ENCODE measurements around the gene ARHGAP24.

Gene ARHGAP24

DNA sequence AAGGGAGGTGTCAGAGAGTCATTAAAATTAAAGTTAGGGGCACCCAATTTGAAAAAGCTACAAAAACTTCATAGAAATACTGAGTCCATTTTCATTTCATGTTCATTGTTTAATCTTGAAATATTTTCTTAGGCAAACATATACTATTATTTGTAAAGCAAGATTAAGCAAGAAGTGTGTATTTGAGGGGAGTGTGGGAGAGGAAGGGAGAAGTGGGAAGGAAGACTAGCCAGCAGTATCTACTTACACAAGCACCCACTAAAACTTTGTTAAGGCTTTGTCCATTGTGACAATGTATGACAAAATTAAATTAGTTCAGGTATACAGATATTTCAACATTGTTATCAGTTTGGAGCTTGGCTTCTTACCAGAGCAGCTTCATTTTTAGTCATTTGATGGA, 222.9 kb downstream of the ARHGAP24 start:
- DNase-seq (ENCODE audit: low spot score) = no peak

DNA sequence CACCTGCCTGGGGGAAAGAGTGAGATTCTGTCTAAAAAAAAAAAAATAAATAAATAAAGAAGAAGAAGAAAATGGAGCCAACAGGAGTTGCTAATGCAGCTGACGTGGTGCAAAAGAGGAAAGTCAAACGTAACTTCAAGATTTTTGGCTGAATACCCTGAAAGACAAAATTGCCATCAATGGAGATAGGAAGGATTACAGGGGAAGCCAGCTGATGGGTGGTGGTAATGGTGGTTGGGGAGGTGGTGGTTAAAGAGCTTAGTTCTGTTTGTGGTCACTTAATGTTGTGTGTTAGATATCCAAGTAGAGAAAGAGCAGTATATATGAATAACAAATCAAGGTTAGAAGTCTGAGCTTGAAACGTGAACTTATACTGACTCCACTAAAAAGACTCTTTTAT, 225.4 kb downstream of the ARHGAP24 start:
- no peak for DNase-seq (ENCODE audit: low spot score)

DNA sequence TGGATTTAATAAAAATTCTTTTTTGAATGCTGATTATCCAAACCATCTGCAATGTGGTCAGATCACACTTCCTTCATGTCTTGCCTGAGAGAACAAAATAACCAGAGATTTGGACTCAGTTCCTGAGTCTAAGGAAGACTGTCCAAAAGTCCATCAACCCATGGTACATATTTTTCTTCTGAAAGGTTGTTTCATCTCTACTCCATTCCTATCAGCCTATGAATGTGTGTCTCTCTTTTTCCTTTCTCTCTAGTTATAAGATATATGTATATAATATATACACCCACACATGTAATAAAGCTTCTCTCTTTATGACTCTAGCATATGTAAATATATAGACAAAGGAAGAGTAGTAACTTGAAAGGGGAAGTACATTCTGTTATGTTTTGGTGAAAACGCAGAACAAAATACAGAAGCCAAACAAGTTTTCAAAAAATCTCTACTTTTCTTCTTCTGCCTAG, 226.9 kb downstream of the ARHGAP24 start:
- no peak for DNase-seq (ENCODE audit: low spot score)

DNA sequence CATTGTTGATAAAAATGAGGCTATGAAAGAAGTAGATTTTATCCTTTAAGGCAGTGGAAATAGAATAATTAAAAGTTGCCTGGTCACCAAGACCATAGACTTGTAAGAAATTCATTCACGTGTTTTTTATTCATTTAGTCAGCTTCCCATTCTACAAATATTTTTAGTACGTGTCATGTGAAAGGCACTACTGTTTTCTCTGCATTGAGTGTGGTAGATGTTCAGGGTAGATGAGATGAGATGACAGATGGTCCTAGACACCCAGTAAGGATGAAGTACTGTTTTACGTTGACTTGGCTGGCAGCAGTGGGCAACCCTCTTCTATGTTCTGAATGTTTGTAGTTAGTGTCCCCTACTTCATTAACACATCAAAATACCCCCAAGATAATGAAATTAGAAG, 228.1 kb downstream of the ARHGAP24 start:
- DNase-seq (ENCODE audit: low spot score) = no peak

DNA sequence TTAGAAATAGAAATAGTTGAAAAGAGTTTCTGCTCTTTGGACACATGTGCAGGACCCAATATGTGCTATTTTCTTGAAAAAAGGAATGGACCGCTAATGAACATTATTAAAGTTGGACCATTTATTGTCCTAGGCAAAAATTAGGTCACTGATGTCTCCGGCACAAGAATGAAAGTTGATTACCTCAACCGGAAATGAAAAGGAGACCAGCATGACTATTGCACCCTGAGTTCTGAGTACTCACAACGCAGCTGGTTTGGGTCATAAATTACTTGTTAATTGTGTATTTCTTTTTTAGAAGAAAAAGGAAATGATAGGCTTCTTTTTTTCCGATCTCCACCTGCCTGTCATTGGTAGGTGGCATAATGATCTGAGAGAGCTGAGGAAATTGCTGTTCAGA, 232.7 kb downstream of the ARHGAP24 start:
- DNase-seq (ENCODE audit: low spot score) = no peak

DNA sequence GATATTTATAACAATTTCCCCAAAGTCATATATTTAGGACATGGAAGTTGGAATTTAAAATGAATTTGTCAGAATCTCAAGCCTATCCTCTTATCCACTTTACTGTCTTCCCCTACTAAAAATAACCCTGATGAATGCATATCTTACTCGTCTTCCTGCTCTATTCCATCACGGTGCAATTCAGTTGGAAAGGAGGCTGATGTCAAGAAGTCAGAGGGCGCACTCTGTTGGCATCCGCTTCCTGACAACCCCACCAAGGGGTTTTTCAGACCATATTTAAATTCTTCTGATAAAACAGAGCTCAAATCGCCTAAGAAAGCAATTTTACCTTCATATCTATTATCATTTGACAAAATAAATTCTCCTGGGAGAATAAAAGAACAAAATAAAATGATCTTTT, 233.5 kb downstream of the ARHGAP24 start:
- DNase-seq (ENCODE audit: low spot score) = no peak

DNA sequence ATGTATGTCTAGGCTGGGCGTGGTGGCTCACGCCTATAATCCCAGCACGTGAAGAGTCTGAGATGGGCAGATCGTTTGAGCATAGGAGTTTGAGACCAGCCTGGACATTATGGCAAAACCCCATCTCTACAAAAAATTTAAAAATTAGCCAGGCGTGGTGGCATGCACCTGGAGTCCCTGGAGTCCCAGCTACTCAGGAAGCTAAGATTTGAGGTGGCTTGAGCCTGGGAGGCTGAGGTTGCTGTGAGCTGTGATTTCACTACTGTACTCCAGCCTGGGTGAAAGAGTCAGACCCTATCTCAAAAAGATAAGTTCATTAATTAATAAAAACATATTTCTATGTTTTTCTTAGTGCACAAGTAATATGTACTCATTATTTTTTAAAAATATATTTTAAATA, 238.1 kb downstream of the ARHGAP24 start:
- DNase-seq (ENCODE audit: low spot score) = no peak

DNA sequence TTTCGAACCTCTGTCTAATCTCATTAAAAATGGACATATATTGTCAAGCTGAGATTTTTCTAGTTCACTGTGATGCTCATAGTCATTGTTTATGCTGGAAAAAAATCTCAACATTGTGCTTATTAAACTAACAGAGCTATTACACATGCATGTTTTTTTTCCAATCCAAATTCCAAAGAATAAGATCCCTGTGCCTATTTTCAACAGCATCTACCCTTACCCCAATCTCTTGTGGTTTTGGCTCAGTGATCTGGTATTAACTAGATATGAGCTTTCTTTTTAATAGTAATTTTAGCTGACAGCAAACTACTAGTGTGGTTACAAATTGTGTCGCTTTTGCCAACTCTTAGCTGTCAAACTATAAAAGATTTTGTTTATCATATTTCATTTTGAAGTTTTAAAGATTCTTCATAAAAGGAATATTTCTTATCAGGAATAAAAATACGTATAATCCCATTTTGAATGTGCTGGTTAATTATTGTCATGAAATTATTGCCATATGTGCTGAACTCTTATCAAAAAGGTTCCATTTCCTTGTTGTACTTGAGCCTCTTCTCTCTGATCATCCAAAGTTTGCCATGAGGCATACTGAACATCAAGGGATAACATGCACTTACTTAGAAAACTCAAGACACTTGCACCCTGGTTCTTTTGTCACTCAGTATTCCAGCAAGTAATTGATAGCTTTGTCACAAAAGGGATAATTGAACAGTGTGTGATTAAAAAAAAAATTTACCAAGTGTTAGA, 241.2 kb downstream of the ARHGAP24 start:
- DNase-seq (ENCODE audit: low spot score) = no peak

DNA sequence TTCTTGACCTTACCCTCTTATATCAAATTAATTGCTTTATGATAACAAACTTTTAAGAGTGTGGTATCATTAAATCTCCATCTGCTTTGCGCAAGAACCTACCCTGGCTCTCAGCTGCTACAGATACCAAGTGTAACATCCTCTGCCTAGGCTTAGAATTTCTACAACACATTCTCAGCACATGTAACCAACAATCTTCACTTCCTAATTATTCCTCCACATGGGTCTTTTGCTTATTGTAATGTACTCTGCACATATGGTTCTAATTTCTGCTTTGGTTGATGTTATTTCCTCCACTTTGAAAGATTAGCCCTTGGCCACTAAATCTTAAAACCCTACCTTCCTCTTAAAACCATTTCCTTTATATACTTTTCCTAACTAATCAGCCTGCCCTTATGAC, 242.4 kb downstream of the ARHGAP24 start:
- no peak for DNase-seq (ENCODE audit: low spot score)

DNA sequence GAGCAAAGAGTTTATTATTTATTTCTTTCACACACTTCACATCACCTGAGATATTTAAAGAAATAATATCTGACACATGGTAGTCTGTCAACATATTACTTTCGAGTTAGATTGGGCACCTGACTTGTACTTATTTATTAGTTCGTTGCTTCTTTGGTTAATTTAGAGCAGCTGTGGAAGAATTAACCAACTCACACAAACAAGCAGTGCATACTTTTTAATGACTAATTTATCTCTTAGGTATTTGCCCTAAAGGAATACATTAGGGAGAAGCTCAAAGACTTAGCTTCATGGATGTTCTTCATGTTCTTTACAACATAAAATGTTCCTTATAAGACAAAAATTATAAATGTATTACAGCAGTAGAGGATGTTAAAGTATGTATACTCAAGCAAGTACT, 242.9 kb downstream of the ARHGAP24 start:
- DNase-seq (ENCODE audit: low spot score) = no peak

DNA sequence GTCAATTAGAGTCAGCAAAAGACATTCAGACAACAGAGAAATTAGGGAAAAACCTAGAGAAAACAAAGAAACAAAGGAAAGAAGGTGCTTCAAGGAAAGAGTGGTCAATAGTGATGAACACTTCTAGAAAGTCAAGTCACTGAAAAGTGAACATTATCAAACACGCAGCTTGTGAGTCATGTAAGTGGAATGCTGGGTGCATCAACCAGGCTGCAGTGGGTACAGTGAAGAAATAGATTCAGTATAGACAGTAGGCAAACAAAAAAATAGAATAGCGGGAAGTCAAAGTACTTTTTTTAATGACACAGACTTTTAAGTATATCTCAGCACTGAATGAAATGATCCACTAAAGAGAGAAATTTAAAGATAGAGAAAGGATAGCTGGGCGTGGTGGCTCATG, 245.8 kb downstream of the ARHGAP24 start:
- no peak for DNase-seq (ENCODE audit: low spot score)

DNA sequence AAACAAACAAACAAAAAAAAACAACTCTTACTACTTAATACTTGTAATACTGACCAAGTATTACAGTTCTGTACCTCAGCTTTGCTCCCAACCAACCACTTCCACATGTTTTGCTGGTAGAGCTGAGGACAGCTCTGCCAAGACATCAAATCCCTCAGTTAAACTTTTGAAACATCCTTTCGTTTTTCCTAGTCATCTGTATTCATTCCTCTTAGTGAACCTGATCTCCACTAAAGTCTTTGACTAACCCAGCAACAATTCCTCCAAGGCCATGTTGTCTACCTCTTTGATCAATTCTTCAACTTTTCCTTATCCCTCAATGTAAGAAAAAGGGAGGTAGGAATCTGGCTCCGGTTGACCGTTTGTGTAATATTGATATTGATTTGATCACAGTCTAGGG, 247.5 kb downstream of the ARHGAP24 start:
- DNase-seq (ENCODE audit: low spot score) = no peak

DNA sequence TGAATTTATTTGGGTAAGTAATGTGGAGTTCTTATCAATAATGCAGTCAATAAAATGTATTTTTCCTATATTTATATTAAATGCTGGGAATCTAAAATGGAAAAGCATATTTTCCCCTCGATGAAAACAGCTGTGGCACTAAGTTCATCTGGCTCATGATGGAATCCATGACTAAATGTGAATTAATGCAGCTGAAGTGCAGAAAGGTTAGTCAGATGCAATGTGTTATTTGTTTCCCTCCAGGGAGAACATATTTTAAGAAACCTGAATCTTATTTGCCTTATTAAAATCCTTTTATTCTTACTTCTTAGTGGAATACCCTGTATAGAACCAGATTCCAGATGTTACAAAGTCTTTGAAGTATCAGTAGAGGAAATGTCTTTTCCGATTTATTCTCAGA, 247.9 kb downstream of the ARHGAP24 start:
- no peak for DNase-seq (ENCODE audit: low spot score)

DNA sequence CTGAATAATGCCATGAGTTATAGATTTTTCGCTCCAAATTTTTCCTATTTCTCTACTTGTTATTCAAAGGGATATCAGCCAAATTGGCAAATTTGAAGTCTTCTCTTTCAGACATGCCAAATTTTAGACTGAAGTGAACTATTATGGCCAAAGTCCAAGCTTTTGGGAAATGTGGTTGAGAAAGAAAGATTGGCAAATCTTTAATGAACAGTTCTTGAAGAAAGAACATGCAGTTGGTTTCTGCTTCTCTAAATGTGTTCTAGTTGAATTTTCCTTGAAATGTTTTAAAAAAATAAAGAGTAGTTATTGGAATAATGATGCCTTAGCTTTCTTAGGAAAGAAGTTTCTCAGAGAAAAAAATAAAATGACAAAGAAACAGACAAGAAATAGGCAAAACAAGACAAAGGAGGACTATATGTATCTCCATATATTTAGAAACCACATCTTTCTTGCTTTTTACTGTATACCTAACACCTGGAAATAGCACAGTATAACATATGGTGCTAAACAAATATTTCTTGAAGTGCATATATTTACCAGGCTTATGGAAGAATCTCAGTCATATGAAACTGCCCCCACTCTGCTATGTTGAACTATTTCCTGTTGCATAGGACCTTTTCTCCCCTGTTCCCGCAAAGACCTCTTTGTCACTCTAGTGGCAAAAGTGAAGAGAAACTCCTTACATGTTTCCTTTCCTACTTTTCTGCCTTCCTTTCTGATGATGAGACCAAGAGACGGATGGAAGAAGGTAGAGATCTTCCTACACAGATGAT, 250.0 kb downstream of the ARHGAP24 start:
- DNase-seq (ENCODE audit: low spot score) = no peak

DNA sequence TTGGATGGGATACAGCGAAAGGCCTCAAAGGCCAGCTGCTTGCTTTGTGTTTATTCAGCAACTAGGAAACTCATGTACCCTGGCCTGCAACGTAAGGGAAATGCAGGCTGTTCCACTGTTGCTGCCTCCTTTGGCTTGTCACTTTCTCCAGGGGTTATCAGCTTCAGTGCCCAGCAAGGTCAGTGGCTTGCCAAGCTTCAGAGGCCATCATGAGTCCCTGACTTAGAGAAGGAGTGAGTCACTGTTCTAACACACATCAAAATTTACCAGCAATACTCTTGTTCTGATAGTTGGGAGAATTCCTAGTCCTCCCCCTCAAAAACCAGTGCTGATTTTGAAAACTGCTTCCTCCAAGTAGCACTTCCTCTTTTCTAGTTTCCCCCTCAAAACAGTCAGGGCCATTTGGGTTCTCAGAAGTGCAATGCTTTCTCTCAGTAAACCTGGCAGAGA, 250.8 kb downstream of the ARHGAP24 start:
- DNase-seq (ENCODE audit: low spot score) = no peak

DNA sequence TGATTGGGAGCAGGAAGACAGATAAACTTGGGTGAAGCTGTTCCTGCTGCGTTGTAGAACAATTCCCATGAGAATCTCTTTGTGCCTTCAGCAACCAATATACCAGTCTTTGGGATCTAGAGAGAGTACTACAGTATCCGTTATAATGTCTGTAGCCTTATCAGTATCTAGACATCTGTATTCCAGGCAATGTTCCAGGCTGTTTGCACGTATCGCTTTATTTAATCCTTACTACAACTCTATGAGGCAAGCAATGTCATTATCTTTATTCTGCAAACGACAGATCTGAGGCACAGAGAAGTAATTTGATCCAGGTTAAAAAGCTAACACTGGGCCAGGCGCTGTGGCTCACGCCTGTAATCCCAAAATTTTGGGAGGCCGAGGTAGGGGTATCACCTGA, 251.6 kb downstream of the ARHGAP24 start:
- DNase-seq (ENCODE audit: low spot score) = no peak

DNA sequence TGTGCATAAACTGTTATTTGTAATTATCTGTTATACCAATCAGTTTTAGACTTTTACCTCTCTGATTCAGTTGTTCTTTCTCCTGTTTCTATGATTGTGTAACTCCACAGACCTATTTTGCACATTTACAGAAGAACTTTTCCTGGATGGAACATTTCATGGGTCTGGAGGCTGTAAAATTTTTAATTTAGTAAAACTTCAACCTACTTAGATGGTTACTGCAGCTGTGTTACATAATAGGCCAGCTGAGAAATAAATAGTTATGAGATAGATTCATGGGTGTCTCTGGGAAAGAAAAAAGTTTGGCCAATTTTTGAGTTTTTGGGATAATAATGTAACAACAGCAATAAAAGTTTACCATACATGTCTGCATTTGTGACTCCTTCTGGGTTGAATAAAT, 253.5 kb downstream of the ARHGAP24 start:
- no peak for DNase-seq (ENCODE audit: low spot score)

DNA sequence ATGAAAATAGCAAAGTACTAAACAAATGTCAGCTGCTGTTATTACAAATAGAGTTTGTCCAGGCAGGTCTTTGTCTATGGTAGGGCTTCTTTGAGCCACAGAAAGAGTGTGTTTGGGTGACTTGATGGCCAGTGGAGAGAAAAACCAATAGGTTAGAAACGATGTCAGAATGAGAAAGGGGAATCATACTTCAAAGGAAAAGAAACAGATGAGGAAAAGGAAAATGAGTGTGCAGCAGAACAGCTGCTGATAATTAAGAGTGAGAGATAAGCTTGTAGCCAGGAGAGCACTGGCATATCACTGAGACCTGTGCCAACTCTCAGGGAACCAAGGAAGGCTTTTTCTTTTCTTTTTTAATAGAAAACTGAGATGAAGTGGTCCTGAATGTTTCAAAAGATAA, 257.2 kb downstream of the ARHGAP24 start:
- DNase-seq (ENCODE audit: low spot score) = no peak

DNA sequence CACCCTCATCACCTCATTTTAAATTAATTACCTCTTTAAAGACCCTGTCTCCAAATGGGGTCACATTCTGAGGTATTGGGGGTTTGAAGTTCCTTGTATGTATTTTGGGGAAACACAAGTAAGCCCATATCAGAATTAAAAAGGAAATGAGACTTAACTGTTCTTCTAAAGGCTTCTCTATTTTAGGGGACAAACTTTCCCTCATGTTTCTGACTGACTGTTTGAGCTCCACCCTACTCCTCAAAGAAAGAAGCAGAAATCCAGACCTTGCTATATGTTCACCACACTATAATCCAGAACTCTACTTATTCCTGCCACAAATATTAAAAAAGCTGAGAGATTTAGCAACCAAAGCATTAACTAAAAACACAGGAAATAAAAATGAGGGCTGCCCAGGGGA, 258.8 kb downstream of the ARHGAP24 start:
- DNase-seq (ENCODE audit: low spot score) = no peak

DNA sequence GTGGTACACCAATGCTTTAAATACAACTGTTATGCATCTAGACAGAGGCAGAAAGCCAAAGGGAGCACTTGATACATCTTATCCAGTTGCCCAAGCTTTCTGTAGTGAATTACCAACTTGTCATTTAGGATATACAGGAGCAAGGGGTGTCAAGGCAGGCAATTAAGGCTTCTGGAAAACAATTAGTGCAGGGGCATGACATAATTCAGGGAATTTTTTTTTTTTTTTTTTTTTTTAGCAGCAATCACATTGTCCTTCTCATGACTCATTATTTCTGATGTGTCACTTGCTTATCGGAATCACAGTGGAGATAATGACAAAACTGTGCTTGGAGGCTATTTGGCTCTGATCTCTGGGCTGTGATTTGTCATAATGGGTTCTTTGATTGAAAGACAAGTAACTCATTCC, 259.5 kb downstream of the ARHGAP24 start:
- DNase-seq (ENCODE audit: low spot score) = no peak

DNA sequence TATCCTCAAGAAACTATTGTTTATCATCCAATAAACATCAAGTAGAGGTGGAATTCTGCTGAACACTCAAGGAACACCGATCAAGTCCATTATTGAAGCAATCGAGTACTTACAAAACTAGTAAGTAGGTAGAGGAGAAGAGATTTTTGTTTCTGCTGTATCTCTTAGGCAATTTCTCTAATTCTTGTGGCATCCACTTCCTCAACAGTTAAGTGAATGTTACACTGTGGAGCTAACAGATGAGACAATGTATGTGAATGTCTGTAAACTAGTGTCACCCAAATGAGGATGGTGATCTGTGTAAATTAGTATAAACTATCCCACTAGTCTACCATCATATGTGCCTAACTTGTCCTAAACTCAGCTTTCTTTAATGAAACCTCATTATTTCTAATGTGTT, 261.6 kb downstream of the ARHGAP24 start:
- DNase-seq (ENCODE audit: low spot score) = no peak

DNA sequence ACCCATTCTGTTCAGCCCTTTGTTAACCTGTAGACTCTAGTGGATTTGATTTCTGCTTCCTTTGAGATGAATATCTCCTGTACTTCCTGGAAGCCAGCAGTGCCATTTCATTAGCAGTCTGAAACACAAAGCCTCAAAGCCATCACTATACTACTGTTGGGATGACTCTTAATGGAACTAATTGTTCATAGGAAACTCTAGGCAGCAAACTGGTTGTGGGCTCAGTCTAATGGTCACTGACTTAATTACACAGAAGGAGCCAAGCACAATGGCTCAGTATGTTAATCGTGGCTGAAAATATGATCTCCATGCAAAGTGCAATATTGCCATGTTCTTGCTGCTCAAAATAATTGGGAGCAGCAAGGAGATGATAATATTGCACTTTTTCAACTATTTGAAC, 262.3 kb downstream of the ARHGAP24 start:
- no peak for DNase-seq (ENCODE audit: low spot score)

DNA sequence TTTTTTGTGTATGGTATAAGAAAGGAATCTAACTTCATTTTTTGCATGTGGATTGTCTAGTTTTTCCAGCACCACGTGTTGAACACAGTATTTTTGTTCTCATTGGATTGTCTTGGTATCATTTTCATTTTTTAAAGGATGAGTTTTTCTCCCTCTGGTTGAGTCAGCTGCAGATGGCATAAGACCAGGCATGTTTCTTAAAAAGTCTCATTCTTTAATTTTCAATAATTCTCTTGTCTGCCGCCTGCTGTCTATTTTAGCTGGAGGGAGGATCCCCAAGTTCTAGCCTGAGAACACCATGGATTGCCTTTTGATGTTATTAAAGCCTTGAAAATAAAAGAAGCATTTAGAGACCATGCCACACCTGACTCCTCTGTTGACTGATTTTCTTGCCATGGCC, 263.8 kb downstream of the ARHGAP24 start:
- no peak for DNase-seq (ENCODE audit: low spot score)

DNA sequence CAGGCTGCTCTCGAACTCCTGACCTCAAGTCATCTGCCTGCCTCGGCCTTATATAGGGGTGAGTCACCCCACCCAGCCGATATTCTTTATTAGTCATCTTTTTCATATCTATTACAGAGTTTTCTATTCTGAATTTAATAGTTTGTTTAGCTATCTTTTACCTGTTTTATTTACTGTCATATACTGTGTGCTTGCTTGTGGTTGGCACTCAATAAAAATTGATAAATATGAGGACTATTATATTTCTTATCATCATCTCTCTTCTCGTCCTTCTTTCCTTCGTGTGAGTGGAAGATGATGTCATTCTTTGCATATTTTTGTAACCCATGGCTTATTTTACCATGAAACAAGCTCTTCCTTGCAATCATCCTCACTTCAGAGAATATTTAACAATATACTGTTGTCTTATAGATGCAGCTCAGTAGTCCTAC, 265.5 kb downstream of the ARHGAP24 start:
- no peak for DNase-seq (ENCODE audit: low spot score)

Data from left forelimb (tissue), 1 donor.